Endothelial cell of umbilical vein (primary cell): ENCODE data around the gene NEDD4L. TPM values are rescaled to one million over a fixed set of nuclear protein-coding genes. Genes with fewer than 3 reads are reported as not detected.

ENCODE experiments used
- BruUV-seq: library from RNA; stranded (reverse); fragments of 400-500 nt; replicated peaks from 2 replicates; lab custom pipeline; 2021; lab: Mats Ljungman, UMichigan
- CTCF ChIA-PET: fragments of 300-600, 350-600 bp; sonication (Branson Sonifier 250); formaldehyde crosslinking; loops from one replicate; lab custom pipeline; 2021; ENCODE audit warnings: antibody characterized with exemption, inconsistent platforms; lab: Charles Lee
- POLR2A ChIA-PET: fragments of 300-600, 350-600 bp; sonication (Branson Sonifier 250); formaldehyde crosslinking; loops from one replicate; lab custom pipeline; 2021; ENCODE audit warnings: antibody characterized with exemption, inconsistent platforms; lab: Charles Lee
- DNase-seq: peaks from one replicate; pipeline ENCODE4 v3.0.0-alpha.2; 2011; ENCODE audit warnings: low read depth, low spot score
- FAIRE-seq: peaks from 2 replicates; lab custom pipeline; 2011; peaks lifted over from hg19 to GRCh38; lab: Jason Lieb, UNC
- H2AFZ ChIP-seq: 2 replicates; pipeline ENCODE4 v1.6.0; 2012; ENCODE audit warnings: low read depth, low read length, control low read depth, inconsistent platforms
- H3K27ac ChIP-seq: 2 replicates; pipeline ENCODE4 v1.5.1; 2011; ENCODE audit warnings: low read depth, mild to moderate bottlenecking, control low read depth, low read length, moderate library complexity; ENCODE audit not compliant: insufficient read depth
- H3K27me3 ChIP-seq, 2 experiments: 2 replicates each; pipeline versions ENCODE4 v1.6.0 to v1.6.1; 2011; ENCODE audit warnings: low read length in 2 of 2, mixed read lengths in 1 of 2; ENCODE audit not compliant: control insufficient read depth in 2 of 2, insufficient read depth in 2 of 2
- H3K36me3 ChIP-seq, 2 experiments: 2 replicates in 1 of 2; 3 replicates in 1 of 2; pipeline ENCODE4 v1.5.1; 2011; ENCODE audit warnings: low read length in 2 of 2, mild to moderate bottlenecking in 1 of 2, moderate library complexity in 1 of 2; ENCODE audit not compliant: control insufficient read depth in 2 of 2, insufficient read depth in 2 of 2; ENCODE audit errors: extremely low read depth in 1 of 2
- H3K4me1 ChIP-seq: 3 replicates; pipeline ENCODE4 v1.5.1; 2011; ENCODE audit warnings: mild to moderate bottlenecking, low read length; ENCODE audit not compliant: control insufficient read depth, insufficient read depth; ENCODE audit errors: extremely low read depth
- H3K4me2 ChIP-seq: 2 replicates; pipeline ENCODE4 v1.6.1; 2011; ENCODE audit warnings: low read length, control low read depth, mixed read lengths; ENCODE audit not compliant: insufficient read depth
- H3K4me3 ChIP-seq, 3 experiments: fragments of 200-600 bp in 1 of 3; sonication (generic), shearing (Covaris generic) in 1 of 3; replicated peaks in 1 of 3; 2 replicates each; pipeline ENCODE4 v1.5.1; 2011 to 2016; ENCODE audit warnings: control low read depth in 3 of 3, low read length in 3 of 3, mild to moderate bottlenecking in 2 of 3, inconsistent platforms in 1 of 3, low read depth in 1 of 3, moderate library complexity in 1 of 3; ENCODE audit not compliant: insufficient read depth in 1 of 3
- H3K79me2 ChIP-seq: 2 replicates; pipeline ENCODE4 v1.6.0; 2012; ENCODE audit warnings: low read length, inconsistent platforms; ENCODE audit not compliant: control insufficient read depth, insufficient read depth
- H3K9ac ChIP-seq: replicated peaks from 2 replicates; pipeline ENCODE3; 2011; ENCODE audit warnings: low read length, control low read depth; ENCODE audit not compliant: insufficient read depth; ENCODE audit errors: extremely low read depth
- H3K9me1 ChIP-seq: replicated peaks from 3 replicates; pipeline ENCODE4 v1.6.0; 2011; ENCODE audit warnings: mild to moderate bottlenecking, low read length; ENCODE audit not compliant: control insufficient read depth, insufficient read depth; ENCODE audit errors: extremely low read depth
- H3K9me3 ChIP-seq: replicated peaks from 2 replicates; pipeline ENCODE4 v1.5.1; 2012; ENCODE audit warnings: low read length, inconsistent platforms; ENCODE audit not compliant: control insufficient read depth, insufficient read depth
- H4K20me1 ChIP-seq: replicated peaks from 2 replicates; pipeline ENCODE3; 2011; ENCODE audit warnings: mild to moderate bottlenecking, low read length; ENCODE audit not compliant: control insufficient read depth, insufficient read depth; ENCODE audit errors: extremely low read depth
- EZH2 ChIP-seq: IDR thresholded peaks from 2 replicates; pipeline ENCODE4 v1.6.1; 2012; ENCODE audit warnings: borderline replicate concordance, low read depth, mild to moderate bottlenecking, moderate library complexity, low read length, inconsistent platforms; ENCODE audit not compliant: severe bottlenecking
- FOS ChIP-seq: IDR thresholded peaks from 2 replicates; pipeline ENCODE4 v1.6.1; 2011; ENCODE audit warnings: mild to moderate bottlenecking, low read length, moderate library complexity, borderline replicate concordance; ENCODE audit not compliant: insufficient read depth
- GATA2 ChIP-seq: IDR thresholded peaks from 2 replicates; pipeline ENCODE4 v1.7.0; 2011; ENCODE audit warnings: low read depth, mild to moderate bottlenecking, moderate library complexity, mixed read lengths, low read length; ENCODE audit not compliant: insufficient read length, insufficient read depth
- JUN ChIP-seq: IDR thresholded peaks from 2 replicates; pipeline ENCODE4 v1.6.1; 2011; ENCODE audit warnings: borderline replicate concordance, low read depth; ENCODE audit not compliant: insufficient read length, insufficient read depth
- MYC ChIP-seq: IDR thresholded peaks from one replicate; pipeline ENCODE4 v1.6.1; 2011; ENCODE audit warnings: mild to moderate bottlenecking, low read depth, low read length
- POLR2A ChIP-seq: IDR thresholded peaks from 2 replicates; pipeline ENCODE4 v1.6.1; 2012; ENCODE audit warnings: low read depth, mild to moderate bottlenecking, control low read depth, low read length
- POLR2AphosphoS5 ChIP-seq: IDR thresholded peaks from 2 replicates; pipeline ENCODE4 v1.6.1; 2012; ENCODE audit warnings: low read depth, mild to moderate bottlenecking, control low read depth, low read length, moderate library complexity; ENCODE audit not compliant: insufficient read depth
- dilution Hi-C: fragments of 300-500 bp; cut with MboI; formaldehyde crosslinking; loops from one replicate; pipeline ENCODE4 v1.15.0; 2019; ENCODE audit warnings: low sequenced_read_pairs; ENCODE audit not compliant: extremely low pct_ligation_motif_present
- intact Hi-C: fragments of 100-400 bp; cut with micrococcal nuclease; formaldehyde crosslinking; loops from one replicate; pipeline ENCODE4 v1.10.0; 2022
- polyA plus RNA-seq, 4 experiments: library from polyadenylated mRNA; depleted of rRNA in 3 of 4; stranded (reverse) in 3 of 4; unstranded in 1 of 4; fragments of >200 nt; gene quantifications; 2 replicates each; pipeline versions ENCODE4 v1.2.1 to v1.2.3, GENCODE V29; 2011 to 2012; ENCODE audit warnings: missing spikeins in 1 of 4
- total RNA-seq: library from RNA; stranded (reverse); gene quantifications from 2 replicates; pipeline ENCODE4 v1.2.3, GENCODE V29; 2021
- TF ChIP-seq, protein P1 (sequence below): IDR thresholded peaks from 2 replicates; pipeline ENCODE4 v1.6.1; 2011; ENCODE audit not compliant: insufficient read depth, insufficient read length
- TF ChIP-seq, protein P2 (sequence below), 2 donors: IDR thresholded peaks; 1 replicate in 1 of 2; 2 replicates in 1 of 2; pipeline ENCODE4 v1.5.1; 2011; ENCODE audit warnings: low read length in 2 of 2, mild to moderate bottlenecking in 2 of 2, moderate library complexity in 2 of 2, control low read depth in 1 of 2, inconsistent platforms in 1 of 2, low read depth in 1 of 2; ENCODE audit not compliant: insufficient read depth in 1 of 2; ENCODE audit errors: extremely low read depth in 1 of 2

The NEDD4L gene
- total and polyA plus RNA-seq, 2 donors (not counting 3 experiments of a cell fraction or from before 2014, with no cell fraction given) = 20.5 to 78.9 TPM

DNA sequence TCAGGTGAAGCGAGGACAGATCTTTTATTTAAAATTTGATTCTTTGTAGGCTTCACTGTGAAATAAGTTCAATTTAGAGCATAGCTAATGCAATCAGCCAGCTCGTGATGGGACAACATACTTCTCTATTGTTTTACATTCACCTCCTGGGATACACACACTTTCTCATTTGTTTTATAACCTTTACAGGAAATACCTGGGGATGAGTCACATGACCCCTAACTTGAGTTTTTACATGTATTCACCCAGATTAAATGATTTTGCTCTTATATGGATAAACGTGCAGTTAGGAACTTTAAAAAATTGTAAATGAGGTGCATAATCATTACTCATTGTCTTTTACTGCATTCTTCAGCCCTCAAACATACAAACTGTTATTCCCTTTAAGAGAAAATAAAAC, 152.1 kb downstream of the NEDD4L start:
- Histone ChIP-seq H3K79me2 (no peaks in the 10 kb centered on the region), H3K4me1 (peaks cover 23% of the 10 kb centered on the region), H3K9ac (peak overlapping the region; percentile 45), H3K27ac (peak overlapping the region; percentile 24), H3K27me3 (no peaks in the 10 kb centered on the region), H3K9me1 (no peaks in the 10 kb centered on the region), H3K4me2 (peak overlapping the region; percentile 66), H3K9me3 (no peaks in the 10 kb centered on the region), H3K36me3 (no peaks in the 10 kb centered on the region), H3K4me3 (peak overlapping the region in 1 of 3 experiments; percentile 52), H2AFZ (no peak overlapping the region), H4K20me1 (no peaks in the 10 kb centered on the region)
- intact Hi-C loops (loop anchor here (1.0 kb wide), 2 partner anchors 28 to 94 kb away; no protein-coding TSS in a partner anchor), dilution Hi-C loops (no loop called here)
- CTCF ChIA-PET = interaction anchor here (1.0 to 2.3 kb wide), 9 partner anchors 9 to 298 kb away, joined by 3 to 12 read pairs (median 4); no protein-coding TSS in a partner anchor
- no TSS peak for BruUV-seq
- peak; percentile 38 for TF ChIP-seq FOS
- TF ChIP-seq JUN = peak; percentile 76
- TF ChIP-seq POLR2A = no peak
- FAIRE-seq (peak; percentile 42), DNase-seq (peak; percentile 68)
- POLR2A ChIA-PET = no interaction called here

- Histone ChIP-seq H3K4me2 (no peak overlapping the region), H3K4me1 (peaks cover 22% of the 10 kb centered on the region), H3K4me3 (no peak overlapping the region), H3K79me2 (no peaks in the 10 kb centered on the region), H3K9ac (no peak overlapping the region), H3K9me3 (no peaks in the 10 kb centered on the region), H3K36me3 (no peaks in the 10 kb centered on the region), H4K20me1 (no peaks in the 10 kb centered on the region), H3K9me1 (no peaks in the 10 kb centered on the region), H3K27me3 (no peaks in the 10 kb centered on the region), H2AFZ (no peak overlapping the region), H3K27ac (no peak overlapping the region)
- ChIA-PET CTCF (interaction anchor here (1.0 to 2.3 kb wide), 5 partner anchors 16 to 145 kb away, joined by 3 to 12 read pairs (median 4); no protein-coding TSS in a partner anchor), POLR2A (no interaction called here)
- dilution Hi-C loops = no loop called here
- BruUV-seq = no TSS peak
- DNase-seq = no peak
- intact Hi-C loops = loop anchor here (1.0 kb wide), 2 partner anchors 27 to 93 kb away; no protein-coding TSS in a partner anchor
- TF ChIP-seq JUN (no peak), MYC (no peak), GATA2 (no peak), EZH2 (no peak), FOS (no peak), POLR2A (no peak), POLR2AphosphoS5 (no peak)
- TF ChIP-seq, protein P1, sequence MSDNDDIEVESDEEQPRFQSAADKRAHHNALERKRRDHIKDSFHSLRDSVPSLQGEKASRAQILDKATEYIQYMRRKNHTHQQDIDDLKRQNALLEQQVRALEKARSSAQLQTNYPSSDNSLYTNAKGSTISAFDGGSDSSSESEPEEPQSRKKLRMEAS = no peak
- TF ChIP-seq, protein P2, sequence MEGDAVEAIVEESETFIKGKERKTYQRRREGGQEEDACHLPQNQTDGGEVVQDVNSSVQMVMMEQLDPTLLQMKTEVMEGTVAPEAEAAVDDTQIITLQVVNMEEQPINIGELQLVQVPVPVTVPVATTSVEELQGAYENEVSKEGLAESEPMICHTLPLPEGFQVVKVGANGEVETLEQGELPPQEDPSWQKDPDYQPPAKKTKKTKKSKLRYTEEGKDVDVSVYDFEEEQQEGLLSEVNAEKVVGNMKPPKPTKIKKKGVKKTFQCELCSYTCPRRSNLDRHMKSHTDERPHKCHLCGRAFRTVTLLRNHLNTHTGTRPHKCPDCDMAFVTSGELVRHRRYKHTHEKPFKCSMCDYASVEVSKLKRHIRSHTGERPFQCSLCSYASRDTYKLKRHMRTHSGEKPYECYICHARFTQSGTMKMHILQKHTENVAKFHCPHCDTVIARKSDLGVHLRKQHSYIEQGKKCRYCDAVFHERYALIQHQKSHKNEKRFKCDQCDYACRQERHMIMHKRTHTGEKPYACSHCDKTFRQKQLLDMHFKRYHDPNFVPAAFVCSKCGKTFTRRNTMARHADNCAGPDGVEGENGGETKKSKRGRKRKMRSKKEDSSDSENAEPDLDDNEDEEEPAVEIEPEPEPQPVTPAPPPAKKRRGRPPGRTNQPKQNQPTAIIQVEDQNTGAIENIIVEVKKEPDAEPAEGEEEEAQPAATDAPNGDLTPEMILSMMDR (IDR thresholded peaks at IDR 0.05; ENCODE audit: extremely low read depth in 1 of 2, insufficient read depth in 1 of 2, low read depth in 1 of 2, low read length in 2 of 2) = no peak
- no peak for FAIRE-seq
These were observed 153.2 kb downstream of the NEDD4L start for GRCh38 chr18:58196881-58197872.
